Subcutaneous abdominal adipose tissue (tissue), 5 donors: ENCODE data around the gene ZNF48.
"Not testable (repeated sequence)": the region's sequence is repeated elsewhere in the genome, so short reads cannot be mapped to it uniquely, and the experiment has no call there.

Experiments
- H3K27ac ChIP-seq: one replicate; pipeline ENCODE4 v1.7.0; 2013; ENCODE audit warnings: low read depth, mild to moderate bottlenecking, inconsistent platforms, low read length, moderate library complexity
- H3K27me3 ChIP-seq, 5 donors: one replicate each; pipeline ENCODE4 v1.7.0; 2013; ENCODE audit warnings: low read length in 5 of 5, inconsistent platforms in 1 of 5; ENCODE audit not compliant: control insufficient read depth in 5 of 5, insufficient read depth in 4 of 5
- H3K36me3 ChIP-seq, 5 donors: one replicate each; pipeline ENCODE4 v1.7.0; 2013; ENCODE audit warnings: low read length in 5 of 5; ENCODE audit not compliant: control insufficient read depth in 5 of 5, insufficient read depth in 5 of 5
- H3K4me1 ChIP-seq, 5 donors: one replicate each; pipeline ENCODE4 v1.7.0; 2013; ENCODE audit warnings: low read length in 5 of 5, mild to moderate bottlenecking in 3 of 5, moderate library complexity in 1 of 5; ENCODE audit not compliant: control insufficient read depth in 5 of 5, insufficient read depth in 5 of 5
- H3K4me3 ChIP-seq, 5 donors: one replicate each; pipeline ENCODE4 v1.7.0; 2013; ENCODE audit warnings: low read length in 5 of 5, low read depth in 1 of 5
- H3K9ac ChIP-seq, 5 donors: one replicate each; pipeline ENCODE4 v1.7.0; 2013; ENCODE audit warnings: low read length in 5 of 5, mild to moderate bottlenecking in 4 of 5, moderate library complexity in 3 of 5
- H3K9me3 ChIP-seq, 5 donors: one replicate each; pipeline ENCODE4 v1.7.0; 2013; ENCODE audit warnings: low read length in 5 of 5; ENCODE audit not compliant: control insufficient read depth in 5 of 5
- donor health status: healthy.
- donor health status: healthy.
- donor health status: healthy.
- donor health status: healthy.
- donor health status: healthy.

ZNF48 gene

DNA sequence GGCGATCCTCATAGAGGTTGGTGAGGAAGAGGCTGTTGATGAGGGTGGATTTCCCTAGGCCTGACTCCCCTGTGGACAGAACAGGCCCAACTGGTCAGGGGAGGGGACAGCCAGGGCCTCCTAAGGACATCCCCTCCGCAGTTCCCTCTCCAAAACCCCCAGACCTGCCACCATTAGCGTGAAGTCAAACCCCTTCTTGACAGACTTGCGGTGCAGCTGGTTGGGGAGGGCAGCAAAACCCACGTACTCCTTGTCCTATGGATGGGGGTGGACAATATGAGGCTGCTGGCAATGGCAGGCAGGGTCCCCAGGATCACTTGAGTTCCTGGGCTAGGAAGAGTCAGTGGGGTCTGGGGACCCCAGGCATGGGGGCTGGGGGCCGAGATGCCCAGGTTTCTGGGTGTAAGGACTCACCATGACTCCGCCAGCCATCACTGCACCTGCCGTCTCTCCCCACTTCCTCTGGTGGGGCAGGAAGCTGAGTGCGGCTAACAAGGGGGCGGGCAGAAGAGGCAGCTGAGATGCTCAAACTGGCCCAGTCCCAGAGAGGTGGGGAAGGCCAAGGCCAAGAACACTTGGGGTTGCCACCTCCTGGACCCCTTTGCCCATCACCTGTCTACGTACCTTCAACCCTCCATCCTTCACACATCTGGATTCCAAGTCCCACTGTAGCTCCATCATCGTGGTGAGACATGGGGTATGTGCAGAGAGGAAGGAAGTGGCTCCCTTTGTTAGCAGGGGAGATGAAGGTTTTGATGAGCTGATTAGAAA, 12.9 kb upstream of the ZNF48 start, which contains the start of gene SEPTIN1:
Gene SEPTIN1 (minus strand): TSS at position 451 of the 771 bp plus-strand sequence. CDS start 19 bp downstream, at position 432.
- H3K9ac ChIP-seq = no peak within 1 kb of the TSS
- H3K27ac ChIP-seq = no peak within 1 kb of the TSS
- no peak within 1 kb of the TSS for H3K4me3 ChIP-seq

DNA sequence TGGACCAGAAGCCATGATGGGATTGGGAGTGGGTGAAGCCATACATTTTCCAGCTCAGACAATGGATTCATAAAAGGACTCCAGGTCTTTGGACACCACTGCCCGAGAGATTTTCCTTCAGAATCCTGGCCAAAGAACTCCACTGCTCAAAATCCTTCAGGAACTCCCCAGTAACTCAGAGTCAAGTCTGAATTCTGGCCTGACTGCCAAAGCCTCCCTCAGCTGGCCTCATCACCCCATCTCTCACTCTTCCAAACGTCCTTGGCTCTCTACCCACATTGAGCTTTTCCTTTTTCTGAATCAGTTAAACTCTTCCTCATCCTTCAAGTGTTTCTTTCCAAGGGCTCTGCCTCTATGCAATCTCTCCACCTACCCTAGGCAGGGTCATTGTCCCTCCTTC, 11.7 kb upstream of the ZNF48 start:
- Histone ChIP-seq H3K27ac (no peak overlapping the region), H3K27me3 (no peaks in the 10 kb centered on the region)

More for the DNA sequence above, 12.9 kb upstream of the ZNF48 start, which contains the start of gene SEPTIN1:
- Histone ChIP-seq H3K4me1 (peaks cover 0 to 21% (median 15%) of the 10 kb centered on the region in 5 donors), H3K9me3 (no peaks in the 10 kb centered on the region), H3K36me3 (no peaks in the 10 kb centered on the region), H3K27me3 (no peaks in the 10 kb centered on the region)

GRCh38 chr16:30394592-30395154, 547 bp upstream of the ZNF48 start:
- peak overlapping the region; percentile 52 for H3K27ac ChIP-seq
- peaks cover 0 to 16% (median 10%) of the 10 kb centered on the region in 5 donors for H3K36me3 ChIP-seq
- H3K27me3 ChIP-seq = no peaks in the 10 kb centered on the region
- peak overlapping the region; percentile 64 to 88 (median 75) for H3K4me3 ChIP-seq
- peak overlapping the region; percentile 39 to 82 (median 77) for H3K9ac ChIP-seq
- peaks cover 2 to 22% (median 17%) of the 10 kb centered on the region in 5 donors for H3K4me1 ChIP-seq
- H3K9me3 ChIP-seq = no peaks in the 10 kb centered on the region

More for the DNA sequence above, 11.7 kb upstream of the ZNF48 start:
- Histone ChIP-seq H3K36me3 (no peaks in the 10 kb centered on the region), H3K9ac (no peak overlapping the region), H3K4me3 (no peak overlapping the region), H3K4me1 (peaks cover 0 to 12% (median 9%) of the 10 kb centered on the region in 5 donors), H3K9me3 (no peaks in the 10 kb centered on the region)

- H3K9ac ChIP-seq = peak overlapping the region; percentile 43 to 86 (median 78)
- H3K4me1 ChIP-seq = peaks cover 2 to 33% (median 30%) of the 10 kb centered on the region in 5 donors
- H3K27me3 ChIP-seq = no peaks in the 10 kb centered on the region
- peak overlapping the region; percentile 69 to 88 (median 75) for H3K4me3 ChIP-seq
- H3K9me3 ChIP-seq = no peaks in the 10 kb centered on the region
- H3K27ac ChIP-seq = peak overlapping the region; percentile 13
- H3K36me3 ChIP-seq = peaks cover 0 to 16% (median 10%) of the 10 kb centered on the region in 5 donors
These were observed 869 bp downstream of the ZNF48 start for GRCh38 chr16:30395992-30396585.

DNA sequence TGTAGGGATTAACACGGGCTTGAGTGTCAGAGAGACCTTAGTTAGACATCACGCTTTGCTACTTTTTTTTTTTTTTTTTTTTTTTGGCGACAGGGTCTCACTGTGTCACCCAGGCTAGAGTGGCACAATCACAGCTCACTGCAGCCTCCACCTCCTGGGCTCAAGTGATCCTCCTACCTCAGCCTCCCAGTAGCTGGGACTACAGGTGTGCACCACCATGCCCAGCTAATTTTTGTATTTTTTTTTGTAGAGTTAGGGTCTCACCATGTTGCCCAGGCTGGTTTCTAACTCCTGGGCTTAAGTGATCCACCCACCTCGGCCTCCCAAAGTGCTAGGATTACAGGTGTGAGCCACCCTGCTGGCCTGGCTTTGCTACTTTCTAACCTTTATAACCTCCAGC, 1.4 kb downstream of the ZNF48 start:
- H3K27ac ChIP-seq, H3K4me3 ChIP-seq, H3K9me3 ChIP-seq, H3K27me3 ChIP-seq: not testable (repeated sequence)
- H3K36me3 ChIP-seq = peaks cover 0 to 16% (median 10%) of the 10 kb centered on the region in 5 donors
- peaks cover 2 to 33% (median 30%) of the 10 kb centered on the region in 5 donors for H3K4me1 ChIP-seq
- H3K9ac ChIP-seq = peak overlapping the region in 2 of 5 donors; percentile 1 to 86

- Histone ChIP-seq H3K27ac (no peak overlapping the region), H3K4me1 (peaks cover 2 to 33% (median 30%) of the 10 kb centered on the region in 5 donors)
These were observed 1.8 kb downstream of the ZNF48 start for GRCh38 chr16:30397056-30397455.

DNA sequence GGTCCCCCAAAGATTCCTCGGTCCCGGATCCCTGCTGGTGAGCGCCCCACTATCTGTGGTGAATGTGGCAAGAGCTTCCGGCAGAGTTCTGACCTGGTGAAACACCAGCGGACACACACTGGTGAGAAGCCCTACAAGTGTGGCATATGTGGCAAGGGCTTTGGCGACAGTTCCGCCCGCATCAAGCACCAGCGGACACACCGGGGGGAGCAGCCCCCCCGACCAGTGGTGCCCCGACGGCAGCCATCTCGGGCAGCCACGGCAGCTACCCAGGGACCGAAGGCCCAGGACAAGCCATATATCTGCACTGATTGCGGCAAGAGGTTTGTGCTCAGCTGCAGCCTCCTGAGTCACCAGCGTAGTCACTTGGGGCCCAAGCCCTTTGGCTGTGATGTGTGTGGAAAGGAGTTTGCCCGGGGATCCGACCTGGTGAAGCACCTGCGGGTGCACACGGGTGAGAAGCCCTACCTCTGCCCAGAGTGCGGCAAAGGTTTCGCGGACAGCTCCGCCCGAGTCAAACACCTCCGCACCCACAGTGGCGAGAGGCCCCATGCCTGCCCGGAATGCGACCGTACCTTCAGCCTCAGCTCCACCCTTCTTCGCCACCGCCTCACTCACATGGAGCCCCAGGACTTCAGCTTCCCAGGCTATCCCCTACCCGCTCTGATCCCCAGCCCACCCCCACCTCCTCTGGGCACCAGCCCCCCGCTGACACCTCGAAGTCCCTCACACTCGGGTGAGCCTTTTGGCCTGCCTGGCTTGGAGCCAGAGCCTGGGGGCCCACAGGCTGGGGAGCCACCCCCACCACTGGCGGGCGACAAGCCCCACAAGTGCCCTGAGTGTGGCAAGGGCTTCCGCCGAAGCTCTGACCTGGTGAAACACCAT, 2.8 kb downstream of the ZNF48 start:
- Histone ChIP-seq H3K4me1 (peaks cover 2 to 33% (median 30%) of the 10 kb centered on the region in 5 donors), H3K9ac (no peak overlapping the region), H3K9me3 (no peaks in the 10 kb centered on the region), H3K27me3 (no peaks in the 10 kb centered on the region), H3K36me3 (peaks cover 0 to 16% (median 10%) of the 10 kb centered on the region in 5 donors), H3K27ac (no peak overlapping the region), H3K4me3 (no peak overlapping the region)

More at GRCh38 chr16:30397056-30397455, 1.8 kb downstream of the ZNF48 start:
- Histone ChIP-seq H3K36me3 (peaks cover 0 to 16% (median 10%) of the 10 kb centered on the region in 5 donors), H3K4me3 (no peak overlapping the region), H3K27me3 (no peaks in the 10 kb centered on the region), H3K9ac (peak overlapping the region in 1 of 5 donors; percentile 1), H3K9me3 (no peaks in the 10 kb centered on the region)

DNA sequence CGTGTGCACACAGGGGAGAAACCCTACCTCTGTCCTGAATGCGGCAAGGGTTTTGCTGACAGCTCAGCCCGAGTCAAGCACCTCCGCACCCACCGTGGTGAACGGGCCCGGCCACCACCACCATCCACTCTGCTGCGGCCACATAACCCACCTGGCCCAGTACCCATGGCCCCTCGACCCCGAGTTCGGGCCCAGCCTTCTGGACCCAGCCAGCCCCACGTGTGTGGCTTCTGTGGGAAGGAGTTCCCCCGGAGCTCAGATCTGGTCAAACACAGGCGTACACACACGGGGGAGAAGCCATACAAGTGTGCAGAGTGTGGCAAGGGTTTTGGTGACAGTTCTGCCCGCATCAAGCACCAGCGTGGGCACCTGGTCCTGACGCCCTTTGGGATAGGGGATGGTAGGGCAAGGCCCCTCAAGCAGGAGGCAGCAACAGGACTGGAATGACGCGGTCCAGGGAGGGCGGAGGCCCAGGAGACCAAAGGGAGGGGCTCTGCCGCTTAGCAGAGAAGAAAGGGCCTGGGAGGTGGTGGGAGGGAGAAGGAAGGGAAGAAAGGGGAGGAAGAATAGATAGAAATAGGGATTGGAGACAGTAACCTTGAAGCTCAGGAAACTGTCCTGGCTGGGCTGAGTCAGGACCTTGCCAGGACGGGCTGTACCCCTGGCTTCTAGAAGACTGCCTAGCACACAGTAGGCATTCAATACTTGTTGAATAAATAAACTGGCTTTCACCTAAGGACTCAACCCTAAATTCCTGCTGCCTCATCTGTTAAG, 3.6 kb downstream of the ZNF48 start:
- Histone ChIP-seq H3K9ac (no peak overlapping the region), H3K27me3 (no peaks in the 10 kb centered on the region), H3K27ac (no peak overlapping the region), H3K36me3 (peaks cover 0 to 16% (median 10%) of the 10 kb centered on the region in 5 donors), H3K4me3 (no peak overlapping the region), H3K9me3 (no peaks in the 10 kb centered on the region), H3K4me1 (peaks cover 2 to 33% (median 30%) of the 10 kb centered on the region in 5 donors)
